Activated naive CD8-positive, alpha-beta T cell treated with anti-CD3 and anti-CD28 coated beads, Interleukin-2, amount 10 ng/mL, durations not matched to agents 7 days and 5 days (primary cell): ENCODE results near the gene CDCA3. TPM values are rescaled to one million over a fixed set of nuclear protein-coding genes. Genes with fewer than 3 reads are reported as not detected.
A peak's percentile ranks its signal among the peaks of the same experiment; 100 is the strongest.

Experiments
- ATAC-seq: fragments of 150-1000 bp; cut with Tn5 transposase; one replicate; pipeline ENCODE4 v1.10.0; 2021; ENCODE audit warnings: low read depth, moderate library complexity
- POLR2A ChIA-PET: fragments of 350-600 bp; sonication (Branson Sonifier 250); formaldehyde crosslinking; loops from one replicate; lab custom pipeline; 2021; ENCODE audit warnings: antibody characterized with exemption; lab: Charles Lee
- DNase-seq: peaks from one replicate; pipeline ENCODE4 v3.0.0; 2021
- H3K27ac Mint-ChIP-seq: one replicate; pipeline ENCODE4 v1.8.0; 2022; ENCODE audit warnings: mild to moderate bottlenecking, mixed read lengths
- H3K27me3 Mint-ChIP-seq: one replicate; pipeline ENCODE4 v1.8.0; 2022; ENCODE audit warnings: mild to moderate bottlenecking, moderate library complexity, mixed read lengths
- H3K36me3 Mint-ChIP-seq: one replicate; pipeline ENCODE4 v1.8.0; 2021; ENCODE audit warnings: mild to moderate bottlenecking, mixed read lengths
- H3K4me1 Mint-ChIP-seq: one replicate; pipeline ENCODE4 v1.8.0; 2021; ENCODE audit warnings: mixed read lengths
- H3K4me3 Mint-ChIP-seq: one replicate; pipeline ENCODE4 v1.8.0; 2022; ENCODE audit warnings: mild to moderate bottlenecking, moderate library complexity, mixed read lengths
- H3K9me3 Mint-ChIP-seq: one replicate; pipeline ENCODE4 v1.8.0; 2021; ENCODE audit warnings: mixed read lengths
- total RNA-seq, 2 experiments: library from RNA; stranded (reverse); gene quantifications; one replicate each; pipeline ENCODE4 v1.2.3, GENCODE V29; 2021

The CDCA3 gene
- total RNA-seq, 2 experiments from 2014 or later = 76.7 to 85.2 TPM

DNA sequence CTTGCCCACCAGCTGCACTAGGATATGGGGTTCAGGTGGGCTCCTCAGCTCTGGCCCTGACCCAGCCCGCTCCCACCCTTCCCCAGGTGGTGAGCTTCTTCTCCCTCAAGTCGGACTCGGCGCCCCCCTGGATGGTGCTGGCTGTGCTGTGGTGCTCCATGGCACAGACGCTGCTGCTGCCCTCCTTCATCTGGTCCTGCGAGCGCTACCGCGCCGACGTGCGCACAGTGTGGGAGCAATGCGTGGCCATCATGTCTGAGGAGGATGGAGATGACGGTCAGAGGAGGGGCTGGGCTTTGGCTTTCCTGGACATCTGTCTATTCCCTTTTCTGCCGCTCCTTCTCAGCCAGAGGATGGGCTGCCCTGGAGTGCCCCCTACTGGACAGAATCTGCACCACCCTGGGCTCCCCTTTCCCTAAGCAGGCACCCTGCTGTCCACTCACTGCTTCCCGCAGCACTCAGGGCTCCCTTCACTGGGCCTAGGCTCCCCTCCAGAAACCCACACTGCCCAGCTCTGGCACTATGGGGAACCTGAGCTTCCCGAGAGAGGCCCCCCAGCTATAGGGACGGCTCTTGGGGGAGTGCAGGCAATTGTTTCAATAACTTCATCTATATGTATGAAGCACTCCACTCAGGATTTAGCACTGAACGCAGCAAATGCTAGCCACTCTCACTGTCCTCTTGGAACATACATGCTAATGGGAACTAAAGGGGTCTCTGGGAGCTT lies 25.5 kb downstream of the CDCA3 start:
- no peak overlapping the region for H3K4me3 Mint-ChIP-seq
- ATAC-seq (peak; percentile 62), DNase-seq (peak; percentile 86)
- no peaks in the 10 kb centered on the region for H3K9me3 Mint-ChIP-seq
- H3K27ac Mint-ChIP-seq = no peak overlapping the region
- H3K4me1 Mint-ChIP-seq = peaks cover 25% of the 10 kb centered on the region
- no peaks in the 10 kb centered on the region for H3K36me3 Mint-ChIP-seq
- POLR2A ChIA-PET = interaction anchor here (0.9 to 1.4 kb wide), 2 partner anchors 17 to 73 kb away, joined by 3 to 5 read pairs; partner anchors contain the start of gene MLF2
- peaks cover 76% of the 10 kb centered on the region for H3K27me3 Mint-ChIP-seq

DNA sequence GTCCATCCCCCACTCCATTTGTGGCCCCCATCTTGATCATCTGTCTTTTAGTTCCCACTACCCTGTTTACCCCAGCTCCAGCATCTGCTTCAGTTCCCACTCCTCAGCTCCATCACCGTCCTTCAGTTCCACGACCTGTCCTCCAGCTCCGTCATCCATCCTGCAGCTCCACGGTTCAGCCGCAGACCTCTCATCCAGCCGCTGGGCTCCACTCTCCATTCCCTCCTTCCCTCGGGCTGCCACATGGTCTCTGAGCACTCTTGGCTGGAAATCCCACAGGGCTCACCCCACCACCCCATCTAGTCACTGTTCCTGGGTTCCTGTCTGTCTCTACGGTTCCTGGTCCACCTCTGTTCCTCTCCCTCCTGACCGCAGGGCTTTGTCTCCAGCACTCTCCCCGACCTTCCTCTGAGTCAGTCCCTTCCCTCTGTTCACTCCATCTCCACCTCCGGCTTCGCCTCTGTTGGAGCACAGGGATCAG lies 26.1 kb downstream of the CDCA3 start:
- POLR2A ChIA-PET = interaction anchor here (0.9 kb wide), 1 partner anchor 16 kb away, joined by 3 read pairs; no protein-coding TSS in a partner anchor
- Mint-ChIP-seq H3K36me3 (no peaks in the 10 kb centered on the region), H3K4me3 (no peak overlapping the region), H3K27me3 (peaks cover 74% of the 10 kb centered on the region), H3K4me1 (peaks cover 25% of the 10 kb centered on the region), H3K9me3 (no peaks in the 10 kb centered on the region), H3K27ac (no peak overlapping the region)
- DNase-seq (peak; percentile 29), ATAC-seq (no peak)

DNA sequence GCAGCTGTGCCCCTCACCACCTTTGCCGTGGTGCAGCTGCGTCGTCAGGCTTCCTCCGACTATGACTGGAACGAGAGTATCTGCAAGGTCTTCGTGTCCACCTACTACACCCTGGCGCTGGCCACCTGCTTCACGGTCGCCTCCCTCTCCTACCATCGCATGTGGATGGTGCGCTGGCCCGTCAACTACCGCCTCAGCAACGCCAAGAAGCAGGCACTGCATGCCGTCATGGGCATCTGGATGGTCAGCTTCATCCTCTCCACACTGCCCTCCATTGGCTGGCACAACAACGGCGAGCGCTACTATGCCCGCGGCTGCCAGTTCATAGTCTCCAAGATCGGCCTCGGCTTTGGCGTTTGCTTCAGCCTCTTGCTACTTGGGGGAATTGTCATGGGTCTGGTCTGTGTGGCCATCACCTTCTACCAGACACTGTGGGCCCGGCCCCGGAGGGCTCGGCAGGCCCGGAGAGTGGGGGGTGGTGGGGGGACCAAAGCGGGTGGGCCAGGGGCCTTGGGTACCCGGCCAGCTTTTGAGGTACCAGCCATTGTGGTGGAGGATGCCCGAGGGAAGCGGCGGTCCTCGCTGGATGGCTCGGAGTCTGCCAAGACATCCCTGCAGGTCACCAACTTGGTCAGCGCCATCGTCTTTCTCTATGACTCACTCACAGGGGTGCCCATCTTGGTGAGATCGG lies 26.9 kb downstream of the CDCA3 start:
- no peak for DNase-seq

DNA sequence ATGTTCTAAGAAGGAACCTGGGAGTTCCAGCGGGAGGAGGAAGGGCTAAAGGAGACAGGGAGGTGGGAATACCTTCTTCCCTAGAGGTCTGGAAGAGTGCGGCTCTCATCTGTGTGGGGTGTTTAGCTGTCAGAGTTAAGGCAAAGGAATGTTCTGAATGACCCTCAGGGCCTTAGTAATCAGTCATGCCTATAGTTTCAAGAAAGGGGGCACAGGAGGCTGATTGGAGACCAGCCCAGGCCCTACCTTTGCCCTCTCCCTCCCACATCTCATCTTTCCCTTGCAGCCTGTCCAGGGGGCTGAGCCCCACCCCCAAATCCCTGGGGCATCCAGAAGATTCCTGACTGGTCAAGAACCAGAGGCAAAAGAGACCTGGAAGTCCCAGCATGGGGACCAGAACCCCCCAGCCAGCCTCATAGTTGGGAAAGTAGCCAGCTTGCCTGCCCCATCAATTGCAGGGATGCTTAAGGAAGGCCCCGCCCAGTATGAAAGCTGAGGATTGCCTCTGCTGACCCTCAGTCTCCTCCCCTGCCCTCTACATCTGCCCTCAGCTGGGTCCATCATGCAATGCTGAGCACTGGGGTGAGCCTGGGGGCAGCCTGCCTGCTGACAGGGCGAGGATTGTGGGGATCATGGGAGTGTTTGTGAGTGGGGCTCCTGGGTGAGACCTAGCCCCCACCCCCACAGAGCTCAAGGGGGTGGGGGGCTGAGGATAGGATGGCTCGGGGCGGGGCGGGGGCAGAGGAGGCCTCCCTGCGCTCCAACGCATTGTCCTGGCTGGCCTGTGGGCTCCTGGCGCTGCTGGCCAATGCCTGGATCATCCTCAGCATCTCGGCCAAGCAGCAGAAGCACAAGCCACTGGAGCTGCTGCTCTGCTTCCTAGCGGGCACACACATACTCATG lies 27.7 kb downstream of the CDCA3 start:
- H3K36me3 Mint-ChIP-seq = no peaks in the 10 kb centered on the region
- H3K4me3 Mint-ChIP-seq = no peak overlapping the region
- no peak overlapping the region for H3K27ac Mint-ChIP-seq
- ATAC-seq (no peak), DNase-seq (peak; percentile 31)
- POLR2A ChIA-PET = interaction anchor here (0.6 to 1.4 kb wide), 3 partner anchors 16 to 353 kb away, joined by 3 read pairs; partner anchors contain the start of gene VAMP1
- H3K9me3 Mint-ChIP-seq = no peaks in the 10 kb centered on the region
- H3K27me3 Mint-ChIP-seq = peaks cover 62% of the 10 kb centered on the region
- peaks cover 20% of the 10 kb centered on the region for H3K4me1 Mint-ChIP-seq

More for the DNA sequence above, 26.9 kb downstream of the CDCA3 start:
- Mint-ChIP-seq H3K27me3 (peaks cover 67% of the 10 kb centered on the region), H3K4me1 (peaks cover 25% of the 10 kb centered on the region), H3K27ac (no peak overlapping the region), H3K4me3 (no peak overlapping the region), H3K36me3 (no peaks in the 10 kb centered on the region), H3K9me3 (no peaks in the 10 kb centered on the region)
- ATAC-seq = no peak
- POLR2A ChIA-PET = interaction anchor here (0.9 kb wide), 1 partner anchor 15 kb away, joined by 3 read pairs; no protein-coding TSS in a partner anchor

DNA sequence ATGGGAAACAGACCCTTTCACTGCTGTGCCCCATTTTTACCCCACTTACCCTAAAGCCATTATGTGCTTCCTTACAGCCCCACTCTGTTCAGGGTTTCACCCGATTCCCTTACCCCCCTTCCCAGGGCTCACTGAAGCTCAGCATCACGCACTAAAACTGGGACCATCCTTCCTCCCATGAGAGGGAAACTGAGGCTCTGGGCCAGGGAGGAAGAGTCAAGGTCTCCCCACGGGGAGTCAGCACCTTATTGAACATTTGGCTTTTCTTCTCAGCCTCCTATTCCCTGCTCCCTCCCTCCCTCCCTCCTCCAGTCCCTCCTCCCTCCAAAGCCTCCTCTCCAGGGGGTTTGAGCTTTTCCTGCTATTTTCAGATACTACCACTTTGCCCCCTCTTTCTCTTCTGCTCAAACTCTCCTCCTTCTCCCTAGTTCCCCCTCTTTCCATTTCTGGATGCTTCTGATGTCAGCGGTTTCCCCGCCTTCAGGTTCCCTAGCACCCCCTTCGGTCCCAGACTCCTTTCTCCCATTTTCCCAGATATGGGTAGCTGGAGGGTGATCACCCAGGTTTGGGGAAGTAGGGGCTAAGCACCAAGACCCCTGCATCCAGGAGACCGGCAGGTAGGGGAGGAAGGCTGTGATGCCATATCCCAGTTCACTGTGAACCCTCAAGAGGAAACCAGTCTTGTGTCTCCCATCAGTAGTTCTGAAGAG lies 28.5 kb downstream of the CDCA3 start:
- no peak for DNase-seq
- peaks cover 17% of the 10 kb centered on the region for H3K4me1 Mint-ChIP-seq
- H3K9me3 Mint-ChIP-seq = no peaks in the 10 kb centered on the region
- H3K36me3 Mint-ChIP-seq = no peaks in the 10 kb centered on the region
- no peak overlapping the region for H3K27ac Mint-ChIP-seq
- POLR2A ChIA-PET = interaction anchor here (0.6 to 1.4 kb wide), 3 partner anchors 12 to 352 kb away, joined by 3 to 4 read pairs (median 3); partner anchors contain the start of gene VAMP1
- peaks cover 61% of the 10 kb centered on the region for H3K27me3 Mint-ChIP-seq
- ATAC-seq = no peak
- H3K4me3 Mint-ChIP-seq = no peak overlapping the region

DNA sequence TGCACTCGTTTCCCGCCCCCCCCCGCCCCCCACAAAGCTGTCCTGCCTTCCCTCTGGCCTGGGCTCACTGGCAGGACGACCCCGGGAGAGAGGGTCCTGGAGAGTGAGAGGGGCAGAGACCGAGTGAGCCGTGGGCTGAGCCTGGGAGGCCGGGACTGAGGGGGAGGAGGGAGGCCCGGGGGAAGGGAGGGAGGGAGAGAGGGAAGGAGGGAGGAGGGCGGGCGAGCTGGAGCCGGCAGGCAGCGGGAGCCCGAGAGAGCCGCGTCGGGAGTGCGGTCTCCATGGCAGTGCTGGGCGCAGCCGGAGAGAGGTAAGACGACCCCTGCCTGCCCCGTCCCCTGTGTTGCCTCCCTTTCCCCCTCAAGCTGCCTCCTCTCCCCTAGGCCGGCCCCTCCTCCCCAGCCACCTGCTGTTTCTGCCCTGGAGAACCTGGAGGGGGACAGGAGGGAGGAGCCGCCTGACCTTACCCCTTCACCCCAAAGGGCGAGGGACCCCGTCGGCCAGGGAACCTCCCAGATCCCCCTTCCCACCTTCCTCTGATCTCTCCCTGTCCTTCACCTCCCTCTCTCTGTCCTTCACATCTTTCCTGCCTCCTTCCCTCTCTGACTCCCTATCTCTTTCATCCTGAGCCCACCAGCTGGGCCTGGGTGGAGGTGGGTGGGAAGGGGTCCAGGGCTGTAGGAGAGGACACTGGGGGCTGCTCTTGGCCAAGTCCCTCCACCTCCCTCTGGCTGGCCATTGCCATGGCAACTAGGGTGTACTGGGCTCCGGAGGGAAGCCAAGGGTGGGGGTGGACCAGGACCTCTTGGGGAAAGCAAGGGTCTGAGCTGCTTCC lies 29.3 kb downstream of the CDCA3 start, which contains the start of gene GPR162:
GPR162 (plus strand) TSS at position 231 of the 835 bp plus-strand sequence. CDS start 2,078 bp downstream, outside the sequence.
- POLR2A ChIA-PET = interaction anchor here (0.6 to 1.4 kb wide), 3 partner anchors 13 to 351 kb away, joined by 3 to 5 read pairs (median 4); partner anchors contain the start of genes MLF2 and VAMP1
- Mint-ChIP-seq H3K27me3 (peaks cover 53% of the 10 kb centered on the region), H3K4me3 (peak within 1 kb of the TSS; percentile 64), H3K36me3 (no peaks in the 10 kb centered on the region), H3K9me3 (no peaks in the 10 kb centered on the region), H3K4me1 (peaks cover 13% of the 10 kb centered on the region), H3K27ac (peak within 1 kb of the TSS; percentile 66)
- ATAC-seq = no peak
- peak; percentile 35 for DNase-seq

DNA sequence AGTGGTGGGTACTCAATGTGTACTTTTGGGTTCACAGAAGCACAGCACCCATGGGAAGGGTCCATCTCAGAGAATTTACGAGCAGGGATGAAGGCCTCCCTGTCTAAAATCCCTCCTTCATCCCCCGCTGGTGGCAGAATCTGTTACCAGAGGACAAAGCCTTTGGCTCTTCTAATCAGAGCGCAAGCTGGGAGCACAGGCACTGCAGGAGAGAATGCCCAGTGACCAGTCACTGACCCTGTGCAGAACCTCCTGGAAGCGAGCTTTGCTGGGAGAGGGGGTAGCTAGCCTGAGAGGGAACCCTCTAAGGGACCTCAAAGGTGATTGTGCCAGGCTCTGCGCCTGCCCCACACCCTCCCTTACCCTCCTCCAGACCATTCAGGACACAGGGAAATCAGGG lies 30.9 kb downstream of the CDCA3 start:
- Mint-ChIP-seq H3K4me1 (peaks cover 10% of the 10 kb centered on the region), H3K9me3 (no peaks in the 10 kb centered on the region), H3K4me3 (no peak overlapping the region), H3K36me3 (no peaks in the 10 kb centered on the region), H3K27ac (no peak overlapping the region), H3K27me3 (peaks cover 38% of the 10 kb centered on the region)
- ATAC-seq = no peak
- DNase-seq = no peak
- POLR2A ChIA-PET = interaction anchor here (0.6 to 1.0 kb wide), 3 partner anchors 28 to 324 kb away, joined by 3 read pairs; partner anchors contain the start of gene MLF2

DNA sequence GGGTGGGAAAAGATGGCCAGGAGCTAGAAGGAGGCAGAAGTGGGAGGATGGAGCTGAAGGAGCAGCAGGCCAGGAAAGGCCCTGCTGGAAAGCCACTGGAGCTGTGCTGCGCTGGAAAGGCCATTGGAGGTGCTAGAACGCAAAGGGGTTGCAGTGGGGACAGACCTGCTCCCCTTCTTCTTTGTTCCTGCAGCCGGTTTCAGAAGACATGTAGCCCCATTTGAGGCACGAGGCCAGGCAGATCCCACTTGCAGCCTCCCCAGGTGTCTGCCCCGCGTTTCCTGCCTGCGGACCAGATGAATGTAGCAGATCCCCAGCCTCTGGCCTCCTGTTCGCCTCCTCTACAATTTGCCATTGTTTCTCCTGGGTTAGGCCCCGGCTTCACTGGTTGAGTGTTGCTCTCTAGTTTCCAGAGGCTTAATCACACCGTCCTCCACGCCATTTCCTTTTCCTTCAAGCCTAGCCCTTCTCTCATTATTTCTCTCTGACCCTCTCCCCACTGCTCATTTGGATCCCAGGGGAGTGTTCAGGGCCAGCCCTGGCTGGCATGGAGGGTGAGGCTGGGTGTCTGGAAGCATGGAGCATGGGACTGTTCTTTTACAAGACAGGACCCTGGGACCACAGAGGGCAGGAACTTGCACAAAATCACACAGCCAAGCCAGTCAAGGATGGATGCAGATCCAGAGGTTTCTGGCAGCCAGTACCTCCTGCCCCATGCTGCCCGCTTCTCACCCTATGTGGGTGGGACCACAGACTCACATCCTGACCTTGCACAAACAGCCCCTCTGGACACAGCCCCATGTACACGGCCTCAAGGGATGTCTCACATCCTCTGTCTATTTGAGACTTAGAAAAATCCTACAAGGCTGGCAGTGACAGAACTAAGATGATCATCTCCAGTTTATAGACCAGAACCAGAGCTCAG lies 31.7 kb downstream of the CDCA3 start:
- no peak overlapping the region for H3K4me3 Mint-ChIP-seq
- POLR2A ChIA-PET = interaction anchor here (0.8 to 1.0 kb wide), 2 partner anchors 28 to 66 kb away, joined by 3 read pairs; partner anchors contain the start of gene MLF2
- ATAC-seq = no peak
- no peaks in the 10 kb centered on the region for H3K36me3 Mint-ChIP-seq
- H3K27me3 Mint-ChIP-seq = peaks cover 35% of the 10 kb centered on the region
- no peaks in the 10 kb centered on the region for H3K9me3 Mint-ChIP-seq
- H3K4me1 Mint-ChIP-seq = peaks cover 10% of the 10 kb centered on the region
- no peak overlapping the region for H3K27ac Mint-ChIP-seq
- DNase-seq = no peak

DNA sequence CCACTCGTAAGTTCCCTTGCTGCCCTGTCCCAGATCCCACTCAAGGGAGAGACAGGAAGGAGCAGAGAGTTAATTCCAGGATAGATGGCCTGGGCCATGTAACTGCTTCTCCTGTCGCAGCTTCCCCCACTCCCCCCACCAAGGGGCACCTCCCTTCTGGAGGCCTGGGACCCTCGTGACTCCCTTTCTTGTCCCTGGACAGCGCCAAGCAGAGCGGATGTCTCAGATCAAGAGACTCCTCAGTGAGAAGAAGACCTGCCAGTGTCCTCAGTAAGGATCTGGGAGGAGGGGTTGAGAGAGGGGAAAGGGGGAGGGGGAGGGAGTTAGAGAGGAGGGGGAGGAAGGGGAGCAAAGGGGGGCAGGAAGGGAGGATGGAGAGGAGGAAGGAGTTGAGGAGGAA lies 32.4 kb downstream of the CDCA3 start:
- Mint-ChIP-seq H3K36me3 (no peaks in the 10 kb centered on the region), H3K4me3 (no peak overlapping the region), H3K9me3 (no peaks in the 10 kb centered on the region), H3K27me3 (peaks cover 40% of the 10 kb centered on the region), H3K4me1 (peaks cover 10% of the 10 kb centered on the region), H3K27ac (no peak overlapping the region)
- POLR2A ChIA-PET = no interaction called here
- no peak for DNase-seq
- ATAC-seq = no peak

DNA sequence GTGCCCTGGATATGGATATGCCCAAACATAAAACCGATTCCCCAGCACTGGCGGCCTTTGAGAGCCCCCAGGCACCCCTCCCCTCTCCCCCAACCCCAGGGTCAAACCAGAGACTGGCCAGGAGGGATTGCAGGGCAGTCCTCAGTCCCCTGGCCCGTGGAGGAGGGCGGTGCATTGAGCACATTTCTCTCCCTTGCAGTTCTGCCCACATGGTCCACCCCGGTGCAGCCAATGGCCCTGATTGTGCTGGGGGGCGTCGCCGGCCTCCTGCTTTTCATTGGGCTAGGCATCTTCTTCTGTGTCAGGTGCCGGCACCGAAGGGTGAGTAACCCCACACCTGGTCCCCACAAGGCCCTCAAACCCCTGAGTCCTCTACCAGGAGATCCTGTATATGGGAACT lies 32.9 kb downstream of the CDCA3 start:
- H3K9me3 Mint-ChIP-seq = no peaks in the 10 kb centered on the region
- peaks cover 42% of the 10 kb centered on the region for H3K27me3 Mint-ChIP-seq
- no peaks in the 10 kb centered on the region for H3K36me3 Mint-ChIP-seq
- no peak overlapping the region for H3K27ac Mint-ChIP-seq
- ATAC-seq (no peak), DNase-seq (no peak)
- POLR2A ChIA-PET = no interaction called here
- H3K4me3 Mint-ChIP-seq = no peak overlapping the region
- H3K4me1 Mint-ChIP-seq = peaks cover 10% of the 10 kb centered on the region
